Measurements from ENCODE around the gene HEXIM1.
"Not testable (repeated sequence)": the region's sequence is repeated elsewhere in the genome, so short reads cannot be mapped to it uniquely, and the experiment has no call there.

Gene HEXIM1

DNA sequence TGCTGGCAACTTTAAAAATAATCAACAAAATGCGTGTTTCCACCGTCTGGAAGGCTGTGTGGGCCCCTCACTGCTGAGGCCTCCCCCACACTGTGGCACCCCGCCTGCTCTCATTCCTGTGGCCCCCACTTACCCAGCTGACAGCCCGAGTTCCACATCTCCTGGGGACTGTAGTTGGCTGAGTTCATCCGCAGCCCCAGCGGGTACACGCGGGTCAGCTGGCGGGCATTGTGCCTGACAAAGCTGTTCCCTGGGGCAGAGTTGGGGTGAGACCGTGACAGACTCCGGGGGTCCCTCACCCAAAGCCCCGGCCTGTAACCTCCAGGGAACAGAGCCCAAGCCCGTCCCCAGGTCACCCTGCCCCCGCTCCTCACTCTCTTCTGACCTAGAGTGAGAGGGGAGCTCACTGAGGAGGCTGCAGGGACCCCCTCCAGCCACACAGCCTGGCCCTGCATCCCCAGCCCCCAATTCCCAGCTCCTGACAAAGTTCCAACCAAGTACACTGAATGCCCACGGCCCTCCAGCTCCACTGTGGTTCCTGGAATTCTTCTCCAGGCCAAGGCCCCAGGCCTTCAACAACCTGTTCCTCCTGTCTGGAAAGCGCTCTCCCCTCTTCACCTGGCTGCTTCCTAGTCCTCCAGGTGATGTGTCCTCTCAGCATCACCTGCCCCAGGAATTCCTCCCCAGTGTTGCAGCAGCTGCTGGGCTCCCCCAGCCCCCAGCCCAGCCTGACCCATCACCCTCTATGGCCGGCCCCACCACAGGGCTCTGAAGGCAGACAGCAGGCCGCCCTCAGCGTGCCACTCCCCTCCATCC is 34.0 kb upstream of the HEXIM1 start:
- no peak for DNase-seq (ENCODE audit: low spot score)

DNA sequence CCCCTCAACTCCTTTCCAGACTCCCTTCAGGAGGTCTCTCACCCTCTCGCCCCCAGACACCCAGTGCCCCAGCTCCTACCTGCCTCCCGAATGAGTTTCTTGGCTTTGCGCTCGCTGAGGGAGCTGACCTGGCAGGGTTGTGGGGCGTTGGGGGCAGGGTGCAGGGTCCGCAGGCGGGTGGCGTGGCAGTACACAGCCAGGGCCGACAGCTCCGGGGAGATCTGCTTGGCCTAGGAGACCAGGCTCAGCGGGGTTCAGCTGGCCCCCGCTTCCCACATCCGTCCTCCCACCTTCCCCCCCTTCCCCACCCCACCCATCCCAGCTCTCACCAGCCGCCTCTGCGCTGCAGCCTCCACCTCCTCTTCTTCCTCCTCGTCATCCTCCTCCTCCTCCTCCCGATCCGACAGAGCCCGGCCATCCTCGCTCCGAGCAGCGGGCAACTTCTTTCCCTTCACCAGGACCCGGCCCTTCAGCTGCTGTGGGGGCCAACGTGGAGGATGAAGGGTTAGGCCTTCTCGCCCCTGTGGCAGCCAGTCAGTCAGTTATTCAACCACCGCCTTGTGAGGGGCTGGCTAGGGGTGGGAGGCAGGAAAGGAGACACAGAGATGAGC is 33.2 kb upstream of the HEXIM1 start:
- no peak for DNase-seq (ENCODE audit: low spot score)

DNA sequence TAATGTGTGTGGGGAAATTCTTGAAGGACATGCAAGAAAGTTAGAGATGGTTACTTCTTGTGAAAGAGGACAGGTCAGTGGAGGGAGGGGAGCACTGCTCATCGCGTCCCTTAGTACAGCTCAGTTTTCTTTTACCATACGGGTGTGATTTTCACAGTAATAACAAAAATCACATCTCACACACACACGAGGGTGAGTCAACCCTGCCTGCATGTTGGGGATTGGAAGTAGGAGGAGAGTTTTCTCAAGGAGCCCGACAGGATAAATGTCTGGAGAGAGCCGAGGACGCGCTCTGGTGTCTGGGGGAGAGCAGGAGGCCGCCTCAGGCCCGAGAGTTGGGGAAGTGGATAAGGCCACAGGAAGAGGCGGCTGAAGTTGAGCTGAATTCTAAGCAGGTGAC is 32.4 kb upstream of the HEXIM1 start:
- no peak for DNase-seq (ENCODE audit: low spot score)

DNA sequence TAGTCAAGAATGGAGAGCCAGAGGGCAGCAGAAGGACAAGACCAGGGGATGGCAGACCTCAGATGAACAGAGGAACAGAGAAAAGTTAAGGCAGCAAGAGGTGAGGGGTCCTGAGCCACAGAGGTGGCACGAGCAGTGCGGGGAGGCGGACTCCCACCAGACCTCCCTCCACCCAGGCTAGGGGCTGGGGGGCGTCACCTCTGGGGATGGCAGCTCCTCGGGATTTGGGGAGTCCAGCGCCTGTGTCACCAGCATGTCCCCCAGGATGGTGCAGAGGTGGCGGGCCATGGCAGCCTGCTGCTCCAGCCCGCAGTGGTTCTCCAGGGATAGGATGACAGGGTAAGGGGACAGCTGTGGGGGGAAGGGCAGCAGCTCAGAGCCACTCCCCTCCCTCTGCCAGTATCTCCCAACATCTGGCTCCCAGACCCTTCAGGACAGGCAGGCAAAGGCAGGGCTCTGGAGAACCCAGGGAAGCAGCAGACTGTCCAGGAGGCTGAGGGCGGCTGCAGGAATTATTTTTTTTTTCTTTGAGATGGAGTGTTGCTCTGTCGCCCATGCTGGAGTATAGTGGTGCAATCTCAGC is 31.8 kb upstream of the HEXIM1 start:
- no peak for DNase-seq (ENCODE audit: low spot score)

DNA sequence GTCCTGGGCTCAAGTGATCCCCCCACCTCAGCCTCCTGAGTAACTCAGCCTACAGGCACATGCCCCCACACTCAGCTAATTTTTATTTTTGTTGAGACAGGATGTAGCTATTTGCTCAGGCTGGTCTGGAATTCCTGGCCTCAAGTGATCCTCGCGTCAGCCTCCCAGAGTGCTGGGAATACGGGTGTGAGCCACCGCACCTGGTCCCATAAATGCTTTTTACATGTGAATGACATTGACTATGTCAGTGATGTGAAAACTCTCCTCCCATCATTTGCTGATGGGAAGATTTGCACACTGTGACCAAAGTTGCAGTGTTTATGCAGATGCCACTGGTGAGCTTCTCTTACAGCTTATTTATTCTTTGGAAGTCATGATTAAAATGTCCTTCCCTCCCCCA is 30.9 kb upstream of the HEXIM1 start:
- no peak for DNase-seq (ENCODE audit: low spot score)

DNA sequence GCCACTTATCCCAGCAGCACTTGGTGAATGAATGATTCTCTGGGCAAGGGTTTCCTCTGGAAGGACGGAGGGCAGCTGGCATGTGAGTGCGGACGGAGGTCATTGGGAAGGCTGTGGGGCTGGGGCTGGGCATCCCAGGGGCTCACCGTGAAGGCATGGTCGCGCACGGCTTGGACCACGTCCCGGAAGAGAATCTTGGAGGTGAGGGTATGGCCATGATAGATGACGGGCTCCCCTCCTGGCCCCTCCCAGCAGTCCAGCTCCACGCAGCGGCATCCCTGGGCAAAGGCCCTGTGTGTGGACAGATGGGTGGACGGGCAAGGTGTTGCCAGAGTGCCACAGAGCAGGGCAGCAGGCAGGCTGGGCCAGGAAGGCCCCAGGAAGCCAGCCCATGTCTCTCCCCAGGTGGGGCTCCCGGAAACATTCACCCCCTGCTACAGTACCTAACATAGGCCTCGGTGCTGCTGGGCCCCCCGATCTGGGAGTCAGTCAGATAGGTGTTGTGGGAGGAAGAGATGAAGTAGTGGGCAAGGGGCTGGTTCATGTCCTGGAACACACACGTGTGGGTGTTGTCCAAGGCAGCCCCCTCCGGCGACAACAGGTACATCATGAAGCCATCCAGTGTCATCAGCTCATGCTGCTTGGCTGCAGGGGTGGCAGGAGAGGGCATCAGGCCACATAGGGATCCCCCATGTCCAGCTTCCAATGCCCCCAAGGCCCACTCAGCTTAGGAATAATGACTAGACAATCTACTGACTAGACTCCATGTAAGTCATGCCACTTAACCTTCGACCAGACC is 30.2 kb upstream of the HEXIM1 start:
- no peak for DNase-seq (ENCODE audit: low spot score)

DNA sequence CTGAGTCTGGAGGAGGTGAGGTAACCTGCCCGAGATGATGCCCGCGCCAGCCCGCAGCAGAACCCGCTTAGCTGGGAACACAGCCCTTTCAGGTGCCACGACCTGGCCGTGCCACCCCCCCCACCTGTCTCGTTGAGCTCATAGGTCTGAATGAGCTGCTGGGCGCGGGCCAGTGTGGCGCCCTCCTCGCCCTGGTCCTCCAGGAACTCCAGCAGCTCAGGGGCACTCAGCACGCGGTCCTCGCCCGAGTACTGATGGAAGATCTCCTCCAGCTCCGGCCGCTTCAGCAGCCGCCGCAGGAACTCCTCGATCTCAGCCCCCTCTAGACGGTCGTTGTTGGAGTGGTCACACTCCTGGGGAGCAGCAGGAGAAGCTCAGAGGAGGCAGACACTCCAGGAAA is 29.6 kb upstream of the HEXIM1 start:
- DNase-seq (ENCODE audit: low spot score): no peak

DNA sequence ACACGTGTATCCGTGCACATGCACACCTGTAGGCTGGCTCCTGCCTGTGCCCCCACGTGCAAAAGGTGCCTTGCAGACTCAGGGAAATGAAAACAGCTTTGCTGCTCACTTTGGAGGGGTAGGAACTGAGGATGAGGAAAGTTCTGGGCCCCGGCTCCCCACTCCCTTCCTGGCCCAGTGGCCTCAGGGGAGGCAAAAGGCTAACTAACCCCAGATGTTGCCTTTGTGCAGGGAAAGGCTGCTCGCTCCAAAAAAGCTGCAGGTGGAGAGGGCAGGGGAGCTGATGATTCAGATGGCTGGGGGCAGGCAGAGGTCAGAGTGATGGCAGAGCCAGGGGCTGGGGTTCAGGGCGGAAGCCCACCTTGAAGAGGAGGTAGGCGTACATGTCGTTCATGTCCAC is 28.3 kb upstream of the HEXIM1 start:
- DNase-seq (ENCODE audit: low spot score): no peak

DNA sequence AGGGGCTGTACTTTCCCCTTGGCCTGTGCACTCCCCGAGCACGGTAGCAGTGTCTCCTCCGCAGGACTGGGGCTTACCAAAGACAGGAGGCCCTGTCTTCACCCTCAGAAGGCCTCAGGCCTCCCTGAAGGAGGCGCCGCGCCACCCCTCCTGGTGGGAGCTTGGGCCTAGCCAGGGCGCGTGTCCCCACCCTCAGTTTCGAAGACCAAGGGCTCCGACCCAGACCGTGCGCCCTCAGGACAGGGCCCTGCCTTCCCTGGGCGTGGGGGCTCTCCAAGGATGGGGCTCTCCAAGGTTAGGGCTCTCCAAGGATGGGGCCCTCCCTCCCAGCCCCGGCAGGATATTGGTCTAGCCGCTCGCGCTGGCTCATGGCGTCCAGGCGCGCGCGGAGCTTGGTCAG is 27.7 kb upstream of the HEXIM1 start:
- no peak for DNase-seq (ENCODE audit: low spot score)

DNA sequence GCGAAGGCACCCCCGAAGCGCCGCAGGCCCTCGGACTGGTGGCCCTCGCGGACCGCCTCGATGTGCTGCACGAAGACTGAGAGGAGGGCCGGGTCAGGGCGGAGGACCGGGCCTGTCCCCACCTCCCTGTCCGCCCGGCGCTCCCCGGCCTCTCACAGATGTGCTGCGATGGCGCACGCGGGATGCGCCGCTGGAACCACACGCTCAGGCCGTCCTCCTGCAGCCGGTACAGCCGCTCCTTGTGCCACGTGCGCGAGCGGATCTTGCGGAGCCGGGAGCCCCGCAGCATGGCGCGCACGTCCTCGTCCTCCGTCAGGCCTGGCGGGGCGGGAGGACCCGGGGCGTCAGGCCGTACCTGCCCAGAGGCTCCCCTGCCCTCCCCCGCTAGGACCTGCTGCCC is 27.2 kb upstream of the HEXIM1 start:
- no peak for DNase-seq (ENCODE audit: low spot score)

DNA sequence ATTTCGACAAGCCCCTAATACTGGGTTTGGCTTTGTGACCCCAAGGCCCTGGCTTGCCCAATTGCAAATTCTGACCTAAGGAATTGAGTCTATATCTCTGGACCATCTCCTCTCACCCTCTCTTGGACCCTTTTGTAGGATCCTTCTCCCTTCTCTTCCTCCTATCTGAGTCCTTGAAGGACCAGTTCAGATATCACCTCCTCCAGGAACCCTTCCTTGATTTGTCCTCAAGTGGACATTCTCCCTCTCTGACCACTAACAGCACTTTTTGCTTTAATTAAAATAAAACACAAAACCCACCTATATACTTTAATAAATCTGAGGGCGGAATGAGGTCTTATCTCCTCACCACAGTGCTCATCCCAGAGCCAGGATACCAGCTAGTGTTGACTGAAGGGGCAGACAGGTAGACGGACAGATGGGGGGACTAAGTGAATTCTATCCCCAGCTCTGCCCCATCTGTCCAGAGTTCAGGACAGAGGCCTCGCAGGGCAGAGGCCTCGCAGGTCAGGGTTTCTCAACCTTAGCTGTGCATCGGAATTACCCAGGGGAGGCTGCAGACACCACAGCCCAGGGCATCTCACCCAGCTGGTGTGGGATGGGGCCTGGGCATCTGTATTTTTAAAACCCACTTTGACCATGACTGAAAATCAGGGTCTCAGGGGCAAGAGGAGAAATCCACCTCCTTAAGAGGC is 25.1 kb upstream of the HEXIM1 start:
- DNase-seq (ENCODE audit: low spot score): no peak

DNA sequence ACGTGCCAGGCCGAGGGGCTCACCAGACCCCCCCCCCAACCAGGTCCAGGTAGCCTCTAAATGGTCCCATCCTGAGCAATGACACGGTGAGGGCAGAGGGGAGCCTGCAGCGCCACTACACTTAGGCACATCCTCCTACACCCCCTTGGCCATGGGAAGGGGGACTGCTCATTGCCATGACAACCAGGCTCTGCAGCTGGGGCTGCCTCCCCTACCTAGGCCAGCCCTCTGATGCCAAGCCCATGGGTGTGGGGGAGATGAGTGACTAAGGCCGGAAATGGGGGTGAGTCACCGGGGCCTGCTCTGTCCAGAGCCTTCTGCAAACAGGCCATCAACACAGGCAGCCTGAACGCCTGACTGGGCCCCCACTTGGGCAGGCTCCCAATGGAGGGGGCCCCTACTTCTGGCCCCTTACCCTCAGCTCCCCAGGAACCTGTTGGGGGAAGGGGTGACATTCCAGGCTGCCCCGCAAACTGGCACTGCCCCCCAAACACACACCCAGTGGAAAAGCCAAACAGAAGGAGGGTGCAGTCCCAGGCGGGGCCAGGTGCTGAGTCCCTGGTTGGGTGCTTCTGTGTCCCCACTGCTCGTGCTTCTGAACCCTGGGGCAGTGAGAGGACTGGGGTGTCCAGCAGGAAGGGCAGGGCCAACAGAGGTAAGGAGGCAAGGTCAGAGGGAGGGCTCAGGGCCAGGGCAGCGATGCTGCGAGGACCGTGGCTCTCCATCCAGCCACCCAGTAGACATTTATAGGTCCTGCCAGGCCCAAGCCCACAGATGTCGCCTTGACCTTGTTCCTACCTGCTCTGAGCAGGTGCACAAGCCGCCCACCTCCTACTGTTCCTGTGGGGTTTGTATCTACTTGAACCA is 24.1 kb upstream of the HEXIM1 start:
- no peak for DNase-seq (ENCODE audit: low spot score)

DNA sequence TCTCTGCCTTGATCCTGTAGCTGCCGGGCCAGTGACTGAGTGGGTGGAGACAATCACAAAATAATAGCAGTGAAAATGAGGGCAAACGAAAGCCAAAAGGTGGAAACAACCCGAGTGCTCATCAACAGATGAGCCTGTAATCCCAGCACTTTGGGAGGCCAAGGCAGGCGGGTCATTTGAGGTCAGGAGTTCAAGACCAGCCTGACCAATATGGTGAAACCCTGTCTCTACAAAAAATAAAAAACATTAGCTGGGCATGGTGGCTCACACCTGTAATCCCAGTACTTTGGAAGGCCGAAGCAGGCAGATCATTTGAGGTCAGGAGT is 23.5 kb upstream of the HEXIM1 start:
- DNase-seq (ENCODE audit: low spot score): not testable (repeated sequence)

DNA sequence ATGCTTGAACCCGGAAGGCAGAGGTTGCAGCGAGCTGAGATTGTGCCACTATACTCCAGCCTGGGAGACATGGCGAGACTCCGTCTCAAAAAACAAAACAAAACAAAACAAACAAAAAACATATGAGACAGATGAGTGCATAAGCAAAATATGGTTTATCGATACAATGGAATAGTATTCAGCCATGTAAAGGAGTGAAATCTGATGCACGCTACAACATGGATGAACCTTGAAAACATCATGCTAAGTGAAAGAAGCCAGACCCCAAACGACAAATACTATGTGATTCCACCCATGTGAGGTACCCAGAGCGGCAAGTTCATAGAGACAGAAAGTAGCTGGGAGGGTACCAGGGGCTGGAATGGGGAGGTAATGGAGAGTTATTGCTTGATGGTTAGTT is 22.8 kb upstream of the HEXIM1 start:
- DNase-seq (ENCODE audit: low spot score): no peak

DNA sequence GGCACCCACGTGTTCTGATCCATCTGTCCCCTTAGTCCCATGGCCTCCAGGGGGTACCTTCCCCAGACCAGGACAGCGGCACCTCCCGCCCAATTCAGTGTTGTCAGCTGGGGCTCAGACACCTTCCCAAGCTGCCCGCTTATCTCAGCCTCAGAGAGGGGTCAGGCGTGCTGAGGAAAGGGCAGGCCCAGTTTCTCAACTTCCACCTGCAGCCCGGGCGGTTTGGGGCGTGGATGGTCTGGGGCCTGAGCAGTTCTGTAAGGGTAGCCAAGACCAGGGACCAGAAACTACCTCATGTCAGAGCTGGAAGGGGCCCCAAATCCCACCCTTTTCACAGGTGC is 21.1 kb upstream of the HEXIM1 start:
- no peak for DNase-seq (ENCODE audit: low spot score)

DNA sequence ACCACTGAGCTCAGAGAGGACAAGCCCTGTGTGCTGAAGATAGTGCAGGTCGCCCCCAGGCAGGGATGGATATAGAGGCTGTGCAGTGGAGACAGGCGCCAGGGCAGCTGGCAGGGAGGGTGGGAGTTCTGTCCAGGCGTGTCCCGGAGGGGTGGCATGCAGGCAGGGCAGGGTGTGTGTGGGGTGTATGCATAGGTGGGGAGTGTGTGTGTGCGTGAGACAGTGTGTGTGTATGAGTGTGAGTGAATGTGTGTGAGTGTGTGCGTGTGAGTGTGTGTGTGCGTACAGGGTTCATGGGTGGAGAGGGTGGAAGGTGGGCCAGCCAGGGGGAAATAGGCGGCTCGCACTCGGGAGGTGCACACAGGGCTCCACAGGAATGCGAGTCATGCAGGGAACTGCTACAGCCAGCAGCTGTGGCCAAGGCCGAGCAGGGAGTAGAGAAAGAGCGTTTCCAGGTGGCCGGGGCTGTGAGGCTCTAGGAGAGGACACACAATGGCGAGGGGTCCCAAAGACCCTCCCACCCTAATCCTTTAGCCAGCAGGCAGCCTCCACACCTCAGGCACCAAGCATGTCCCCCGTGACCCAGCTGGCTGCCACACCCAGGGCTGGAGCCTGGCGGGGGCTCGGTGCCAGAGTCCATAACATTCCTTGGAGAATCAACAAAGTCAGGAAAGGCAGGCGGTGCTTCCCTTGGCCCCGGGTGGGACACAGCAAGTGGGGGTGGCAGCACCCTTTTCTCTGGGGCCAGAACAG is 20.6 kb upstream of the HEXIM1 start:
- DNase-seq (ENCODE audit: low spot score): no peak

DNA sequence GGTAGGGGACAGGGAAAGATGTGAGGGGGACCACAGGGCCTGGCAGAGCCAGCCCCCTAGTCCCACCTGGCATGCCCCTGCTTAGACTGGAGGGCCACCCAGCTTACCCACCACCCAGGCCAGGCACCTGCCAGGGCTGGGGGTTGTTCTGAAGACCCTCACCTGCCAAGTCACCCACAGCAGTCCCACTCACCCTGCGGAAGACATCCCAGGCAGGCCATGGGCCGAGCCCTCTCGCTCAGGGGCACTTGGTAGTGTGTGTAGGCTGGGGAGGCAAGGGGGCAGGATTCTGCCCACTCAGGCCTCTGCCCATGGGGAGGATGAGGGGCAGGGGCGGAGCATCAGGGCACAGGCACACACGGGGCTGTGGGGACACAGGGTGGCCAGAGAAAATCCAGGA is 19.9 kb upstream of the HEXIM1 start:
- DNase-seq (ENCODE audit: low spot score): no peak

DNA sequence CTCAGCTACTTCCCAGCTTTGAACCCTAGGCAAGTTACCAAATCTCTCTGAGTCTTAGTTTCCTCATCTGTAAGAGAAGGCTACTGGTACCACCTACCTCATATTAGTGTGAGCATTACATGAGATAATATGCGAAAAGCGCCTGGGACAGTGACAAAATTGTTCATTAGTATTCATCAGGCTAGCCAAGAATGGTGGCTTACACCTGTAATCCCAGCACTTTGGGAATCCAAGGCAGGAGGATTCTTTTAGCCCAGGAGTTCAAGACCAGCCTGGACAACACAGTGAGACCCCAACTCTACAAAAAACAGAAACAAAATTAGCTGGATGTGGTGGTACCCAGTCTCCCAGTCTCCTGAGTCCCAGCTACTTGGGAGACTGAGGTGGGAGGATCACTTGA is 19.3 kb upstream of the HEXIM1 start:
- DNase-seq (ENCODE audit: low spot score): no peak

DNA sequence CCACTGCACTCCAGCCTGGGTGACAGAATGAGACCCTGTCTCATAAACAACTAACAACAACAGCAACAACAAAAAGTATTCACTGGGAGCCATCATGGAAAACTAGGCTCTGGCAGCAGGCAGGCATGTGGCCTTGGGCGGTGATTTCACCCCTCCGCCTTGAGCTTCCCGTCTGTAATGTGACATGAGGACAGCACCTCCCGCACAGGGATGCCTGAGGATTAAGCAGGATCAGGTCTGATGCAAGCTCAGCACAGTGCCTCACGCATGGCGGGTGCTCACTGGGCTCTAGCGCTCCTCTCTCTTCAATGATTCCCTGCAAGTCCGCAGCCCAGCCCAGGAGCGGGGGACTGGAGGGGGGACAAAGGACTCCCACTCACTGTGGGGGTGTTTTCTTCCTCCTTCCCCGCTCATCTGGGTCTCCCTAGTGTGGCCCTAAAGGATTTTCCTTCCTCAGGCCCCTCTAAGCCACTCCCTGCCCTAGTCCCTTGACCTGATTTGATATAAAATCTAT is 18.8 kb upstream of the HEXIM1 start:
- no peak for DNase-seq (ENCODE audit: low spot score)

DNA sequence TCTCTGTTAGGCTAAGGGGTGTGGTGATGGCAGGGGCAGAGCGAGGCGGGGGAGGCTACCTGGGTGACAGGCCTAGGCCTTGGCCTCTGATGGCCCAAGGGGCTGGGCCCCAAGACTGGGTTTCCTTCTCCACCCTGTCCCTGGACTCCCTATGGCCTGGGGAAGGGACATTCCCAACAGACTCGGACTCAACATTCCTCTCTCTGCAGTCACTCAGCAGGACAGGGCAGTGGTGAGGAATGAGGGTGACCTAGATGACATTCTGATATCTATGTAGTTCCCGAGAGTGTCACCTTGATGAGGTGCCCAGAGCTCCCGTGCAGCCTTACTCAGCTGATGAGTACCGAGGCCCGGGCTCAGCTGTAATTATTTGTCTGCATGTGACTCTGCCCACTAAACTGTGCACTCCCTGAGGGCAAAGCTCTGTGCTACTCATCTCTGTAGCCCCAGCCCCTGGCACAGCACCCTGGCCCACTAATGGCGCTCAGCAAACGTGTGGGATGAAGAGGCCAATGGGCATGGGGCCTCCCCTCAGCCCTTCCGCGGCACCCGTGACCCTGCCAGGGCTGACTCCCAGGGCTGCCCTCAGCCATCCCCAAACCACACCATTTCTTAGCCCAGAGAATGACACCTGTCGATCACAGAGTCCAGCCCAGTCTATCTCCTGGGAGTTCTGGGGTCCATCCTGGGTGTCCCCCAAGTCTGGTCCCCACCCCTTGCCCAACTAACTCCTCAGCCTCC is 18.2 kb upstream of the HEXIM1 start:
- no peak for DNase-seq (ENCODE audit: low spot score)

Measured in cerebellar cortex (tissue), 1 donor.